HepG2 (cell line): ENCODE results near the gene VARS2. TPM values are rescaled to one million over a fixed set of nuclear protein-coding genes. Genes with fewer than 3 reads are reported as not detected.

ENCODE experiments used
- HNF1B ChIP-seq: sonication (generic); formaldehyde crosslinking; IDR thresholded peaks from 2 replicates; pipeline ENCODE4 v1.5.1; 2020; ENCODE audit warnings: mild to moderate bottlenecking, moderate library complexity, missing genetic modification reagents
- JUND ChIP-seq: sonication (generic); formaldehyde crosslinking; IDR thresholded peaks from 2 replicates; pipeline ENCODE4 v1.8.0; 2022; ENCODE audit warnings: mild to moderate bottlenecking, missing genetic modification reagents
- NR1H2 ChIP-seq: sonication (generic); formaldehyde crosslinking; IDR thresholded peaks from 2 replicates; pipeline ENCODE4 v1.8.1; 2022; ENCODE audit warnings: low read depth, missing genetic modification reagents, borderline replicate concordance
- NR2F6 ChIP-seq, 2 experiments: IDR thresholded peaks; 2 replicates each; pipeline ENCODE4 v1.6.1; 2016; ENCODE audit warnings: antibody characterized with exemption in 1 of 2, mild to moderate bottlenecking in 1 of 2
- NRL ChIP-seq: sonication (generic); formaldehyde crosslinking; IDR thresholded peaks from 2 replicates; pipeline ENCODE4 v1.5.0; 2020; ENCODE audit warnings: missing genetic modification reagents, mild to moderate bottlenecking, moderate library complexity, borderline replicate concordance
- RFX5 ChIP-seq: IDR thresholded peaks from 2 replicates; pipeline ENCODE4 v1.6.1; 2011; ENCODE audit warnings: low read depth, low read length, improper control_type of control experiment
- RXRA ChIP-seq: sonication (generic); formaldehyde crosslinking; IDR thresholded peaks from 2 replicates; pipeline ENCODE4 v1.5.1; 2020; ENCODE audit warnings: missing genetic modification reagents
- RXRB ChIP-seq: IDR thresholded peaks from 2 replicates; pipeline ENCODE4 v1.6.1; 2016; ENCODE audit warnings: borderline replicate concordance, missing genetic modification reagents, missing compliant biosample characterization
- ZNF546 ChIP-seq: sonication (generic); formaldehyde crosslinking; conservative IDR thresholded peaks from 2 replicates; pipeline ENCODE4 v1.8.1; 2023; ENCODE audit warnings: mild to moderate bottlenecking, missing genetic modification reagents
- ZNF547 ChIP-seq: sonication (generic); formaldehyde crosslinking; IDR thresholded peaks from 2 replicates; pipeline ENCODE4 v1.5.1; 2020; ENCODE audit warnings: mild to moderate bottlenecking, missing genetic modification reagents
- ZSCAN12 ChIP-seq: sonication (generic); formaldehyde crosslinking; IDR thresholded peaks from 2 replicates; pipeline ENCODE4 v1.9.0; 2021; ENCODE audit warnings: mild to moderate bottlenecking, missing genetic modification reagents
- ZZZ3 ChIP-seq: sonication (generic); formaldehyde crosslinking; IDR thresholded peaks from 2 replicates; pipeline ENCODE4 v1.4.0; 2020; ENCODE audit warnings: missing genetic modification reagents, mild to moderate bottlenecking, borderline replicate concordance
- polyA plus RNA-seq, 8 experiments: library from polyadenylated mRNA; depleted of rRNA in 3 of 8; stranded (reverse) in 7 of 8; unstranded in 1 of 8; fragments of >200 nt; fragmentation: Illumina TruSeq in 4 of 8; extraction: Trizol in 4 of 8; gene quantifications; 2 replicates each; pipeline versions ENCODE4 v1.2.1 to v1.2.3, GENCODE V29; 2011 to 2016; ENCODE audit warnings: low read depth in 4 of 8, missing spikeins in 1 of 8, mixed read lengths in 1 of 8; ENCODE audit not compliant: insufficient read depth in 1 of 8
- total RNA-seq, 5 experiments: library from RNA; depleted of rRNA; stranded (reverse); fragments of >200 nt; fragmentation: Illumina TruSeq; extraction: Trizol; gene quantifications; 2 replicates each; pipeline ENCODE4 v1.2.3, GENCODE V29; 2016; ENCODE audit warnings: low read depth in 1 of 5
- TF ChIP-seq, protein P1 (sequence below): sonication (generic); formaldehyde crosslinking; IDR thresholded peaks from 2 replicates; pipeline ENCODE4 v1.8.1; 2023; ENCODE audit warnings: mild to moderate bottlenecking, inconsistent platforms, moderate library complexity, missing genetic modification reagents, borderline replicate concordance
- TF ChIP-seq, protein P2 (sequence below): sonication (generic); formaldehyde crosslinking; IDR thresholded peaks from 2 replicates; pipeline ENCODE4 v1.8.0; 2022; ENCODE audit warnings: mild to moderate bottlenecking, missing genetic modification reagents; ENCODE audit not compliant: insufficient replicate concordance
- TF ChIP-seq, protein P3 (sequence below): sonication (generic); formaldehyde crosslinking; IDR thresholded peaks from 2 replicates; pipeline ENCODE4 v1.5.0; 2020; ENCODE audit warnings: missing genetic modification reagents, mild to moderate bottlenecking, borderline replicate concordance

Gene VARS2
- total and polyA plus RNA-seq, 2 of the 13 experiments (the other 11 are each of a cell fraction or from before 2014, with no cell fraction given): 61.8 to 71.8 TPM

GRCh38 chr6:30915591-30915946 lies 1.5 kb downstream of the VARS2 start (continued):
- TF ChIP-seq HNF1B (CRISPR knock-in tag) (peak; percentile 57; the same call in 1 of the 2 replicates), ZNF547 (no peak), ZNF546 (CRISPR knock-in tag) (no peak), ZZZ3 (CRISPR knock-in tag) (no peak), ZSCAN12 (no peak), RXRB (CRISPR knock-in tag) (peak; percentile 28; the same call in 1 of the 2 replicates), RFX5 (no peak), JUND (no peak), NR1H2 (no peak), NRL (CRISPR knock-in tag) (peak; percentile 33; the same call in 1 of the 2 replicates), NR2F6 (IDR thresholded peaks at IDR 0.05) (no peak), NR2F6 (CRISPR knock-in tag; IDR thresholded peaks at IDR 0.05) (no peak), RXRA (CRISPR knock-in tag) (0 out of 2 replicates have a peak, but pooled peaks have one; percentile 19)
- TF ChIP-seq, protein P1, sequence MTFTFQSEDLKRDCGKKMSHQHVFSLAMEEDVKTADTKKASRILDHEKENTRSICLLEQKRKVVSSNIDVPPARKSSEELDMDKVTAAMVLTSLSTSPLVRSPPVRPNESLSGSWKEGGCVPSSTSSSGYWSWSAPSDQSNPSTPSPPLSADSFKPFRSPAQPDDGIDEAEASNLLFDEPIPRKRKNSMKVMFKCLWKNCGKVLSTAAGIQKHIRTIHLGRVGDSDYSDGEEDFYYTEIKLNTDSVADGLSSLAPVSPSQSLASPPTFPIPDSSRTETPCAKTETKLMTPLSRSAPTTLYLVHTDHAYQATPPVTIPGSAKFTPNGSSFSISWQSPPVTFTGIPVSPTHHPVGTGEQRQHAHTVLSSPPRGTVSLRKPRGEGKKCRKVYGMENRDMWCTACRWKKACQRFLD (CRISPR knock-in tag): no peak
- TF ChIP-seq, protein P2, sequence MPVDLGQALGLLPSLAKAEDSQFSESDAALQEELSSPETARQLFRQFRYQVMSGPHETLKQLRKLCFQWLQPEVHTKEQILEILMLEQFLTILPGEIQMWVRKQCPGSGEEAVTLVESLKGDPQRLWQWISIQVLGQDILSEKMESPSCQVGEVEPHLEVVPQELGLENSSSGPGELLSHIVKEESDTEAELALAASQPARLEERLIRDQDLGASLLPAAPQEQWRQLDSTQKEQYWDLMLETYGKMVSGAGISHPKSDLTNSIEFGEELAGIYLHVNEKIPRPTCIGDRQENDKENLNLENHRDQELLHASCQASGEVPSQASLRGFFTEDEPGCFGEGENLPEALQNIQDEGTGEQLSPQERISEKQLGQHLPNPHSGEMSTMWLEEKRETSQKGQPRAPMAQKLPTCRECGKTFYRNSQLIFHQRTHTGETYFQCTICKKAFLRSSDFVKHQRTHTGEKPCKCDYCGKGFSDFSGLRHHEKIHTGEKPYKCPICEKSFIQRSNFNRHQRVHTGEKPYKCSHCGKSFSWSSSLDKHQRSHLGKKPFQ (CRISPR knock-in tag): no peak
- TF ChIP-seq, protein P3, sequence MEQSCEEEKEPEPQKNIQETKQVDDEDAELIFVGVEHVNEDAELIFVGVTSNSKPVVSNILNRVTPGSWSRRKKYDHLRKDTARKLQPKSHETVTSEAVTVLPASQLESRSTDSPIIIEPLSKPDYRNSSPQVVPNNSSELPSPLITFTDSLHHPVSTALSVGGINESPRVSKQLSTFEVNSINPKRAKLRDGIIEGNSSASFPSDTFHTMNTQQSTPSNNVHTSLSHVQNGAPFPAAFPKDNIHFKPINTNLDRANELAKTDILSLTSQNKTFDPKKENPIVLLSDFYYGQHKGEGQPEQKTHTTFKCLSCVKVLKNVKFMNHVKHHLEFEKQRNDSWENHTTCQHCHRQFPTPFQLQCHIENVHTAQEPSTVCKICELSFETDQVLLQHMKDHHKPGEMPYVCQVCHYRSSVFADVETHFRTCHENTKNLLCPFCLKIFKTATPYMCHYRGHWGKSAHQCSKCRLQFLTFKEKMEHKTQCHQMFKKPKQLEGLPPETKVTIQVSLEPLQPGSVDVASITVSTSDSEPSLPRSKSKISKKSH (CRISPR knock-in tag): no peak
